Measurements from ENCODE around the gene DCAF4. TPM values are rescaled to one million over a fixed set of nuclear protein-coding genes. Genes with fewer than 3 reads are reported as not detected.

Gene DCAF4
- total RNA-seq, 3 donors from 2014 or later = 19.8 to 49.5 (median 36.1) TPM

DNA sequence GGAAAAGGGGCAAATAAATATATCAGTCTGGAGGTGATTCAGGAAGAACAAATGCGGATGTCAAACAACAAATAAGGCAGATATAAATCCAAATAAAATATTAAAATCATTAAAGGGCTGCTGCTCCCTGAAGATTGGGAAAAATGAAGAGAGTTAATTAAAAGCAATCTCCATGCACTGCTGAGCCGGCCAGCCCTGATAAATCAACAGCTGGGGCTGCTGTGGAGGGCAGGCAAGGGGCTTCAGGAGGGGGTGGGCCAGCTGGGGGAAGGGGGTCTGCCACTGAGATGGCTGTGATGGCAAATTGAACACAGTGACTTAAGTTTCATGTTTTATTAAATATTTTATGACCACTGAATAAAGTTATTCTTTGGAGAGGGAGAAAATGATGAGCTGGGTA lies 44.7 kb upstream of the DCAF4 start:
- intact Hi-C loops (cut with DNase I; ENCODE audit: low total_unique reads) = no loop called here
- no peak for DNase-seq (ENCODE audit: low spot score in 2 of 2)

DNA sequence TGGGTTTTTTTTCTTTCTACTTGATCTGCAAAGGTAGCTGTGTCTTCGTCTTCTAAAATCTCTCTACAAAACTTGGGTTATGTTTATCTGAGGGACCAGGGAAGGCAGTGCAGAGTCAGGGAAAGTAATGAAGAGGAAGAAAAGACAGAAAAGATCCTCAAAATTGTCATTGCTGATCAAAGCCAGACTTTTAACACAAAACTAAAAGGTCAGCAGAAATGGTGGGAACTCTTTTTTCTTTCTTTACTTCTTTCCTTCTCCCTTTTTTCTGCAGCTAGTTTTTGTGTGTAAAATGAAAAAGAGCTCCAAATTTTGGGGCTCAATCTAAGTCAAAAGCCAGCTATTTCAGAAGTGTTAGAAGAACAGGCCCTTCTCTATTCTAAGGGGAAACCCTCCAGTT lies 44.2 kb upstream of the DCAF4 start:
- intact Hi-C loops (cut with DNase I; ENCODE audit: low total_unique reads) = no loop called here
- TF ChIP-seq POLR2A (IDR thresholded peaks at IDR 0.05) (no peak), CTCF (IDR thresholded peaks at IDR 0.05) (no peak), POLR2AphosphoS5 (IDR thresholded peaks at IDR 0.05) (no peak)
- no peaks in the 10 kb centered on the region for H3K27me3 ChIP-seq

More for the DNA sequence above, 44.7 kb upstream of the DCAF4 start:
- no peak overlapping the region for H3K4me3 ChIP-seq
- no peaks in the 10 kb centered on the region for H3K36me3 ChIP-seq
- no peaks in the 10 kb centered on the region for H3K9me3 ChIP-seq
- no peak for TF ChIP-seq POLR2A (IDR thresholded peaks at IDR 0.05)
- TF ChIP-seq CTCF (IDR thresholded peaks at IDR 0.05) = no peak
- TF ChIP-seq POLR2AphosphoS5 (IDR thresholded peaks at IDR 0.05) = no peak
- H3K4me1 ChIP-seq = no peaks in the 10 kb centered on the region
- H3K27ac ChIP-seq = no peak overlapping the region
- no peaks in the 10 kb centered on the region for H3K27me3 ChIP-seq

DNA sequence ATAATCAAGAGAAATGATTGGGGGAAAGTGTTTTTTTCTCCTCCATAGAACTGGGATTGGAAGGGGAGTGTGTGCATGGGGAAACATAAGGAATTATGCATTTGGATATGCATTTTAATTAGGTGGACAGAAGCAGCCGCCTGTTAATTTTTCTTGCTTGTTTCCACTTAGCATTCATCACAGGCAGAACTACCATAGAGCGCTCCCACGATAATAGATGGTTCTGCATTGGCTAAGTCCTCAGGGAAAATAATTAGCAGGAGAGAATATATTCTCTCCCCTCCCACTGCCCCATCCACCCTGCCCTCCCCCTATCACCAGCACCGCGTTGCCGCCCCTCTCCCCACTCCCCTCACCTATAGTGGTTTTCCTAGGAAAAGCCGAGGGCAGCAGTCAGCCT lies 43.8 kb upstream of the DCAF4 start:
- H3K9me3 ChIP-seq = no peaks in the 10 kb centered on the region
- intact Hi-C loops (cut with DNase I; ENCODE audit: low total_unique reads) = no loop called here
- H3K27ac ChIP-seq = no peak overlapping the region
- H3K36me3 ChIP-seq = no peaks in the 10 kb centered on the region
- DNase-seq (ENCODE audit: low spot score in 2 of 2) = no peak
- no peaks in the 10 kb centered on the region for H3K27me3 ChIP-seq
- no peak overlapping the region for H3K4me3 ChIP-seq
- no peaks in the 10 kb centered on the region for H3K4me1 ChIP-seq
- TF ChIP-seq POLR2AphosphoS5 (IDR thresholded peaks at IDR 0.05) (no peak), POLR2A (IDR thresholded peaks at IDR 0.05) (no peak), CTCF (IDR thresholded peaks at IDR 0.05) (no peak)

More for the DNA sequence above, 44.2 kb upstream of the DCAF4 start:
- Histone ChIP-seq H3K27ac (no peak overlapping the region), H3K9me3 (no peaks in the 10 kb centered on the region), H3K4me1 (no peaks in the 10 kb centered on the region), H3K4me3 (no peak overlapping the region), H3K36me3 (no peaks in the 10 kb centered on the region)
- DNase-seq (ENCODE audit: low spot score in 2 of 2) = no peak

- H3K4me1 ChIP-seq = no peaks in the 10 kb centered on the region
- H3K27ac ChIP-seq = no peak overlapping the region
- DNase-seq (ENCODE audit: low spot score in 2 of 2) = no peak
- H3K4me3 ChIP-seq = no peak overlapping the region
- no peaks in the 10 kb centered on the region for H3K9me3 ChIP-seq
- intact Hi-C loops (cut with DNase I; ENCODE audit: low total_unique reads) = no loop called here
- TF ChIP-seq POLR2AphosphoS5 (IDR thresholded peaks at IDR 0.05) = no peak
- no peak for TF ChIP-seq POLR2A (IDR thresholded peaks at IDR 0.05)
- no peak for TF ChIP-seq CTCF (IDR thresholded peaks at IDR 0.05)
- H3K36me3 ChIP-seq = no peaks in the 10 kb centered on the region
- no peaks in the 10 kb centered on the region for H3K27me3 ChIP-seq
Observed at GRCh38 chr14:72883109-72883508, 43.2 kb upstream of the DCAF4 start.

- intact Hi-C loops (cut with DNase I; ENCODE audit: low total_unique reads) = no loop called here
- Histone ChIP-seq H3K27me3 (no peaks in the 10 kb centered on the region), H3K36me3 (no peaks in the 10 kb centered on the region), H3K4me3 (no peak overlapping the region), H3K9me3 (no peaks in the 10 kb centered on the region), H3K27ac (no peak overlapping the region), H3K4me1 (no peaks in the 10 kb centered on the region)
- no peak for DNase-seq (ENCODE audit: low spot score in 2 of 2)
- TF ChIP-seq POLR2A (IDR thresholded peaks at IDR 0.05) (no peak), CTCF (IDR thresholded peaks at IDR 0.05) (no peak), POLR2AphosphoS5 (IDR thresholded peaks at IDR 0.05) (no peak)
Observed at GRCh38 chr14:72883961-72884360, 42.3 kb upstream of the DCAF4 start.

Measured in breast epithelium (tissue), 4 donors.